H9 (cell line): ENCODE measurements around the gene FOXP2. TPM values are rescaled to one million over a fixed set of nuclear protein-coding genes. Genes with fewer than 3 reads are reported as not detected.
"Not testable (repeated sequence)": the region's sequence is repeated elsewhere in the genome, so short reads cannot be mapped to it uniquely, and the experiment has no call there.

Source experiments
- DNase-seq: peaks from one replicate; pipeline ENCODE4 v3.0.0-alpha.2; 2017
- H2AFZ ChIP-seq: one replicate; pipeline ENCODE4 v1.6.1; 2013; ENCODE audit warnings: mild to moderate bottlenecking, low read length, control low read depth, moderate library complexity
- H2AK5ac ChIP-seq: 2 replicates; pipeline ENCODE4 v1.6.1; 2013; ENCODE audit warnings: low read length, control low read depth, mixed read lengths; ENCODE audit not compliant: insufficient read length
- H2BK120ac ChIP-seq: one replicate; pipeline ENCODE4 v1.6.1; 2013; ENCODE audit warnings: low read depth, mild to moderate bottlenecking, low read length, control low read depth, inconsistent platforms; ENCODE audit not compliant: poor library complexity, severe bottlenecking
- H2BK12ac ChIP-seq: 2 replicates; pipeline ENCODE4 v1.6.1; 2013; ENCODE audit warnings: low read length, control low read depth, mixed read lengths, low read depth; ENCODE audit not compliant: insufficient read length
- H2BK15ac ChIP-seq: 2 replicates; pipeline ENCODE4 v1.6.1; 2013; ENCODE audit warnings: low read depth, low read length, control low read depth
- H2BK20ac ChIP-seq: one replicate; pipeline ENCODE4 v1.6.1; 2013; ENCODE audit warnings: low read depth, mild to moderate bottlenecking, low read length, control low read depth, inconsistent platforms; ENCODE audit not compliant: poor library complexity, severe bottlenecking
- H2BK5ac ChIP-seq: 2 replicates; pipeline ENCODE4 v1.6.1; 2013; ENCODE audit warnings: low read length, control low read depth, mixed read lengths; ENCODE audit not compliant: insufficient read length
- H3K14ac ChIP-seq: 2 replicates; pipeline ENCODE4 v1.6.1; 2013; ENCODE audit warnings: low read length, control low read depth; ENCODE audit not compliant: insufficient read depth
- H3K18ac ChIP-seq: 2 replicates; pipeline ENCODE4 v1.6.1; 2013; ENCODE audit warnings: low read depth, mild to moderate bottlenecking, mixed read lengths, low read length, control low read depth; ENCODE audit not compliant: insufficient read length
- H3K23ac ChIP-seq: 2 replicates; pipeline ENCODE4 v1.6.1; 2013; ENCODE audit warnings: low read length, control low read depth, mixed read lengths, low read depth; ENCODE audit not compliant: insufficient read length
- H3K23me2 ChIP-seq: 2 replicates; pipeline ENCODE4 v1.6.1; 2013; ENCODE audit warnings: low read depth, mild to moderate bottlenecking, mixed read lengths, low read length, control low read depth; ENCODE audit not compliant: insufficient read length, poor library complexity, severe bottlenecking
- H3K27ac ChIP-seq: 2 replicates; pipeline ENCODE4 v1.5.1; 2013; ENCODE audit warnings: low read length, control low read depth, mixed read lengths, low read depth; ENCODE audit not compliant: insufficient read length
- H3K27me3 ChIP-seq: 2 replicates; pipeline ENCODE4 v1.6.1; 2013; ENCODE audit warnings: low read length, control low read depth, inconsistent platforms; ENCODE audit not compliant: insufficient read depth
- H3K4ac ChIP-seq: 2 replicates; pipeline ENCODE4 v1.6.1; 2013; ENCODE audit warnings: low read depth, mild to moderate bottlenecking, control low read depth, inconsistent platforms, low read length, moderate library complexity
- H3K4me1 ChIP-seq: 2 replicates; pipeline ENCODE4 v1.6.1; 2013; ENCODE audit warnings: low read length, control low read depth, inconsistent platforms; ENCODE audit not compliant: insufficient read depth
- H3K4me2 ChIP-seq: 2 replicates; pipeline ENCODE4 v1.6.1; 2013; ENCODE audit warnings: low read length, control low read depth, mixed read lengths; ENCODE audit not compliant: insufficient read length, insufficient read depth
- H3K56ac ChIP-seq: 2 replicates; pipeline ENCODE4 v1.6.1; 2013; ENCODE audit warnings: low read depth, mild to moderate bottlenecking, mixed read lengths, low read length, control low read depth; ENCODE audit not compliant: insufficient read length
- H3K79me1 ChIP-seq: 2 replicates; pipeline ENCODE4 v1.6.1; 2013; ENCODE audit warnings: low read depth, mild to moderate bottlenecking, moderate library complexity, low read length, control low read depth, inconsistent platforms; ENCODE audit not compliant: insufficient read depth, poor library complexity, severe bottlenecking
- H3K79me2 ChIP-seq: 2 replicates; pipeline ENCODE4 v1.6.1; 2013; ENCODE audit warnings: low read length, control low read depth, inconsistent platforms; ENCODE audit not compliant: insufficient read depth
- H3K9ac ChIP-seq: 2 replicates; pipeline ENCODE4 v1.6.1; 2013; ENCODE audit warnings: low read length, control low read depth, mixed read lengths; ENCODE audit not compliant: insufficient read length; ENCODE audit errors: extremely low read depth
- H3K9me3 ChIP-seq: one replicate; pipeline ENCODE4 v1.6.1; 2013; ENCODE audit warnings: low read depth, low read length, inconsistent platforms; ENCODE audit not compliant: control insufficient read depth
- H3T11ph ChIP-seq: one replicate; pipeline ENCODE4 v1.6.1; 2013; ENCODE audit warnings: mild to moderate bottlenecking, low read length, control low read depth, inconsistent platforms
- H4K20me1 ChIP-seq: one replicate; pipeline ENCODE4 v1.6.1; 2013; ENCODE audit not compliant: control insufficient read depth, insufficient read length, insufficient read depth
- H4K5ac ChIP-seq: 2 replicates; pipeline ENCODE4 v1.6.1; 2013; ENCODE audit warnings: low read depth, mild to moderate bottlenecking, mixed read lengths, low read length, control low read depth; ENCODE audit not compliant: insufficient read length
- H4K8ac ChIP-seq: replicated peaks from 2 replicates; pipeline ENCODE4 v1.6.1; 2013; ENCODE audit warnings: low read length, control low read depth, mixed read lengths, low read depth; ENCODE audit not compliant: insufficient read length
- H4K91ac ChIP-seq: 2 replicates; pipeline ENCODE4 v1.6.1; 2013; ENCODE audit warnings: low read depth, mild to moderate bottlenecking, moderate library complexity, mixed read lengths, low read length, control low read depth; ENCODE audit not compliant: insufficient read length
- H3K27ac Mint-ChIP-seq, 3 experiments: 2 replicates in 2 of 3; 3 replicates in 1 of 3; pipeline ENCODE4 v1.8.0; 2020 to 2021; ENCODE audit warnings: mixed read lengths in 3 of 3, mild to moderate bottlenecking in 1 of 3, moderate library complexity in 1 of 3
- H3K27me3 Mint-ChIP-seq: 2 replicates; pipeline ENCODE4 v1.8.0; 2021; ENCODE audit warnings: low read depth, mild to moderate bottlenecking, moderate library complexity, mixed read lengths
- H3K36me3 Mint-ChIP-seq, 3 experiments: 2 replicates in 2 of 3; 3 replicates in 1 of 3; pipeline ENCODE4 v1.8.0; 2020 to 2021; ENCODE audit warnings: low read depth in 3 of 3, mixed read lengths in 3 of 3; ENCODE audit not compliant: insufficient read depth in 1 of 3
- H3K4me1 Mint-ChIP-seq, 2 experiments: 2 replicates each; pipeline ENCODE4 v1.8.0; 2020; ENCODE audit warnings: mixed read lengths in 2 of 2
- H3K4me3 Mint-ChIP-seq, 2 experiments: 2 replicates in 1 of 2; 3 replicates in 1 of 2; pipeline ENCODE4 v1.8.0; 2020 to 2021; ENCODE audit warnings: mild to moderate bottlenecking in 2 of 2, mixed read lengths in 2 of 2, moderate library complexity in 1 of 2
- H3K9me3 Mint-ChIP-seq, 2 experiments: 2 replicates in 1 of 2; 3 replicates in 1 of 2; pipeline ENCODE4 v1.8.0; 2020; ENCODE audit warnings: mild to moderate bottlenecking in 2 of 2, mixed read lengths in 2 of 2, moderate library complexity in 1 of 2
- WGBS: extraction: QIAGEN DNeasy Blood & Tissue Kit; methylation state at CpG from one replicate; pipeline ENCODE4 v1.1.7; 2013; ENCODE audit warnings: missing lambda C conversion rate, low lambda C conversion rate, mixed read lengths; ENCODE audit not compliant: insufficient read length; ENCODE audit errors: extremely low coverage; 5-methylcytosine and 5-hydroxymethylcytosine counted together
- total RNA-seq: library from RNA; stranded (reverse); gene quantifications from 2 replicates; pipeline ENCODE4 v1.2.1, GENCODE V29; 2021
- TF ChIP-seq, protein P1 (sequence below): fragments of 200-600 bp; sonication (generic); conservative IDR thresholded peaks from 3 replicates; pipeline ENCODE4 v1.8.0; 2021; ENCODE audit warnings: antibody characterized with exemption, mild to moderate bottlenecking

The FOXP2 gene
- total RNA-seq, 1 experiment from 2014 or later, result not detected

DNA sequence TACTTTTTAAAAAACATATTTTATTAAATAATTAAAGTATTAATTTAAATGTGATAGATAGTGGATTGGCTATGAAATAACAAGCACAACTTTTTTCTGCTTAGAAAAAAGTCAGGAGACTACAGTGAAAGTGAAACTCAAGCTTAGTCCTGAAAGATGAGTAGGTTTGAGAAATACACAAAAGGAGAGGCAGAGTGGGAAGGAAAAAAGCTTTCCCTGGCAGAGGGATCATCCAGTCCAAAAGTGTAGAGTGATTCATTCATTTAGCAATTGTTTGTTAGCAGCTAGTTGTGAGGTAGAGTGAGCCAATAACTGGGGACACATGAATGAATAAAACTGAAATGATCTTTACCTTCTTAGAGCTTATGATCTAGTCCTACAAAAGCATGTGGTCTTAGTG lies 93.5 kb downstream of the FOXP2 start:
- Histone ChIP-seq H2BK5ac (no peak overlapping the region), H3K23me2 (no peaks in the 10 kb centered on the region), H3K23ac (no peak overlapping the region), H4K91ac (no peak overlapping the region), H4K5ac (no peak overlapping the region), H2BK120ac (no peak overlapping the region), H3K27me3 (no peaks in the 10 kb centered on the region), H4K8ac (no peak overlapping the region), H3K4me1 (no peaks in the 10 kb centered on the region), H4K20me1 (no peaks in the 10 kb centered on the region), H3K56ac (no peak overlapping the region), H3K9ac (no peak overlapping the region), H3T11ph (no peak overlapping the region), H3K9me3 (no peaks in the 10 kb centered on the region), H2BK12ac (no peak overlapping the region), H3K27ac (no peak overlapping the region), H2BK20ac (no peak overlapping the region), H2AK5ac (no peak overlapping the region), H3K4ac (no peak overlapping the region), H3K4me2 (no peak overlapping the region), H2BK15ac (no peak overlapping the region), H3K79me2 (no peaks in the 10 kb centered on the region), H3K79me1 (no peaks in the 10 kb centered on the region), H3K14ac (no peak overlapping the region), H3K18ac (no peak overlapping the region), H2AFZ (no peak overlapping the region)
- H3K9me3 Mint-ChIP-seq, result peaks cover 0 to 3% of the 10 kb centered on the region in 2 experiments; a peak in 1 of 5 replicates
- no peak overlapping the region for H3K27ac Mint-ChIP-seq
- no peak overlapping the region for H3K4me3 Mint-ChIP-seq
- TF ChIP-seq, protein P1, sequence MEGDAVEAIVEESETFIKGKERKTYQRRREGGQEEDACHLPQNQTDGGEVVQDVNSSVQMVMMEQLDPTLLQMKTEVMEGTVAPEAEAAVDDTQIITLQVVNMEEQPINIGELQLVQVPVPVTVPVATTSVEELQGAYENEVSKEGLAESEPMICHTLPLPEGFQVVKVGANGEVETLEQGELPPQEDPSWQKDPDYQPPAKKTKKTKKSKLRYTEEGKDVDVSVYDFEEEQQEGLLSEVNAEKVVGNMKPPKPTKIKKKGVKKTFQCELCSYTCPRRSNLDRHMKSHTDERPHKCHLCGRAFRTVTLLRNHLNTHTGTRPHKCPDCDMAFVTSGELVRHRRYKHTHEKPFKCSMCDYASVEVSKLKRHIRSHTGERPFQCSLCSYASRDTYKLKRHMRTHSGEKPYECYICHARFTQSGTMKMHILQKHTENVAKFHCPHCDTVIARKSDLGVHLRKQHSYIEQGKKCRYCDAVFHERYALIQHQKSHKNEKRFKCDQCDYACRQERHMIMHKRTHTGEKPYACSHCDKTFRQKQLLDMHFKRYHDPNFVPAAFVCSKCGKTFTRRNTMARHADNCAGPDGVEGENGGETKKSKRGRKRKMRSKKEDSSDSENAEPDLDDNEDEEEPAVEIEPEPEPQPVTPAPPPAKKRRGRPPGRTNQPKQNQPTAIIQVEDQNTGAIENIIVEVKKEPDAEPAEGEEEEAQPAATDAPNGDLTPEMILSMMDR, result no peak
- no peak for DNase-seq
- no peaks in the 10 kb centered on the region for H3K36me3 Mint-ChIP-seq
- no peaks in the 10 kb centered on the region for H3K4me1 Mint-ChIP-seq
- no peaks in the 10 kb centered on the region for H3K27me3 Mint-ChIP-seq

DNA sequence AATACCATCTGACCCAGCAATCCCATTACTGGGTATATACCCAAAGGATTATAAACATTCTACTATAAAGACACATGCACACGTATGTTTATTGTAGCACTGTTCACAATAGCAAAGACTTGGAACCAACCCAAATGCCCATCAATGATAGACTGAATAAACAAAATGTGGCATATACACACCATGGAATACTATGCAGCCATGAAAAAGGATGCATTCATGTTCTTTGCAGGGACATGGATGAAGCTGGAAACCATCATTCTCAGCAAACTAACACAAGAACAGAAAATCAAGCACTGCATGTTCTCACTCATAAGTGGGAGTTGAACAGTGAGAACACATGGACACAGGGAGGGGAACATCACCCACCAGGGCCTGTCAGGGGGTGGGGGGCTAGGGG lies 96.2 kb downstream of the FOXP2 start:
- H3K27ac Mint-ChIP-seq, H2AFZ ChIP-seq, H4K91ac ChIP-seq, H3T11ph ChIP-seq, H3K23me2 ChIP-seq, H2AK5ac ChIP-seq, H3K27me3 ChIP-seq, H3K18ac ChIP-seq, H2BK20ac ChIP-seq, H2BK5ac ChIP-seq, H4K20me1 ChIP-seq, H3K23ac ChIP-seq, H3K4me2 ChIP-seq, H3K14ac ChIP-seq, H3K4me1 ChIP-seq, H3K4ac ChIP-seq, H2BK15ac ChIP-seq, H3K27me3 Mint-ChIP-seq, H3K9ac ChIP-seq, H4K5ac ChIP-seq, H2BK12ac ChIP-seq, H3K56ac ChIP-seq, H3K4me3 Mint-ChIP-seq, H3K79me1 ChIP-seq, H3K36me3 Mint-ChIP-seq, H3K9me3 Mint-ChIP-seq, H3K79me2 ChIP-seq, H3K9me3 ChIP-seq, H3K27ac ChIP-seq, H4K8ac ChIP-seq, H2BK120ac ChIP-seq, H3K4me1 Mint-ChIP-seq, DNase-seq: not testable (repeated sequence)
- no CpG with 5 or more reads among the region's 1 CpG for WGBS
